Breast epithelium (tissue), 3 donors: ENCODE data around the gene MICALL1.

Experiments used
- POLR2A ChIP-seq: fragments of 450-650 bp; IDR thresholded peaks from one replicate; pipeline ENCODE4 v1.6.1; 2016; ENCODE audit warnings: antibody characterized with exemption, mild to moderate bottlenecking, moderate library complexity
- TF ChIP-seq, protein P1 (sequence below), 3 donors: fragments of 450-650 bp; IDR thresholded peaks; one replicate each; pipeline ENCODE4 v1.5.1; 2016 to 2017; ENCODE audit warnings: antibody characterized with exemption in 3 of 3, mild to moderate bottlenecking in 3 of 3, moderate library complexity in 3 of 3

DNA sequence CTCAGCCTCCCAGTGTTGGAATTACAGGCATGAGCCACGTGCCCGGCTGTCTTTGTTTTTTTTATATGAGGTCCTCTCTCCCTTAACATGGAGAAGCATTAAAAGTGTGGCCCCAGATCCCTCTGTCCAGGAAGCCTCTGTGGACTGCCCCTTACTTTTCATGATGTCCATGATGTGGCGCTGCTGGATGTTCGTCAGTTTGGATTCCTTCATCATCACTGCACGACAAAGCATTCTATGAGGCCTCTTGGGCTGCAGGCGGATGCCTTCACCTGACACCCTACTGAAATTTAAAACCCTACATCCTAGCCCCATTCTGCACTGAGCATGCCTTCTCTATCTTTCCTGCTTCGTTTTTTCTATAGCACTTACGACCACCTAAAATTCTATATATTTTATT, 45.2 kb downstream of the MICALL1 start:
- TF ChIP-seq, protein P1, sequence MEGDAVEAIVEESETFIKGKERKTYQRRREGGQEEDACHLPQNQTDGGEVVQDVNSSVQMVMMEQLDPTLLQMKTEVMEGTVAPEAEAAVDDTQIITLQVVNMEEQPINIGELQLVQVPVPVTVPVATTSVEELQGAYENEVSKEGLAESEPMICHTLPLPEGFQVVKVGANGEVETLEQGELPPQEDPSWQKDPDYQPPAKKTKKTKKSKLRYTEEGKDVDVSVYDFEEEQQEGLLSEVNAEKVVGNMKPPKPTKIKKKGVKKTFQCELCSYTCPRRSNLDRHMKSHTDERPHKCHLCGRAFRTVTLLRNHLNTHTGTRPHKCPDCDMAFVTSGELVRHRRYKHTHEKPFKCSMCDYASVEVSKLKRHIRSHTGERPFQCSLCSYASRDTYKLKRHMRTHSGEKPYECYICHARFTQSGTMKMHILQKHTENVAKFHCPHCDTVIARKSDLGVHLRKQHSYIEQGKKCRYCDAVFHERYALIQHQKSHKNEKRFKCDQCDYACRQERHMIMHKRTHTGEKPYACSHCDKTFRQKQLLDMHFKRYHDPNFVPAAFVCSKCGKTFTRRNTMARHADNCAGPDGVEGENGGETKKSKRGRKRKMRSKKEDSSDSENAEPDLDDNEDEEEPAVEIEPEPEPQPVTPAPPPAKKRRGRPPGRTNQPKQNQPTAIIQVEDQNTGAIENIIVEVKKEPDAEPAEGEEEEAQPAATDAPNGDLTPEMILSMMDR (IDR thresholded peaks at IDR 0.05) = no peak
- TF ChIP-seq POLR2A = no peak
